LHCN-M2 (cell line): ENCODE results near the gene CCNF. TPM values are rescaled to one million over a fixed set of nuclear protein-coding genes. Genes with fewer than 3 reads are reported as not detected.

Experiments
- DNase-seq: peaks from one replicate; pipeline ENCODE4 v3.0.0-alpha.2; 2012; ENCODE audit warnings: low read depth
- total RNA-seq: library from RNA; depleted of rRNA; stranded (reverse); fragments of >200 nt; gene quantifications from 2 replicates; pipeline ENCODE4 v1.2.3, GENCODE V29; 2014

The CCNF gene
- total RNA-seq, 1 experiment from 2014 or later: 34.6 TPM

GRCh38 chr16:2456551-2457153 is 27.4 kb downstream of the CCNF start:
- no peak for DNase-seq

DNA sequence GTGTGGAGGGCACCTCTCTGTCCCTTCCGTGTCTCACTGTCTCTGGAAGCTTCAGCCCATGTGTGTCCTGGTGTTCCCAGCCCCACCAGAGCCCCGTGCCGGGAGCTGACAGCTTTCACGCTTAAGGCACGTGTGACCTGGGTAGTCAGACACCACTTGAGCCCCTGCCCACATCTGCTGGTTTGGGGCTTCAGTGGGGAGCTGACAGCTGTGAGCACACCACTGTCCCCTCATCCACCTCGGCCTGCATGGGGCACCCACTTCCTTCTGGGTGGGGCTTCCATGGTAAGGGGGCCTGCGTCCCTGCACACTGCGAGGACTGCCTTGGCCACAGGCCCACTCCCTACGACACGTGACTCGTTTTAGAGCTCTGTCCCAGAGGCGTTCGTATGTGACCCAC is 28.0 kb downstream of the CCNF start:
- no peak for DNase-seq

GRCh38 chr16:2457946-2458345 is 28.7 kb downstream of the CCNF start:
- DNase-seq: no peak

- DNase-seq: no peak
Observed at GRCh38 chr16:2458887-2459646, 29.8 kb downstream of the CCNF start.

- peak; percentile 90 for DNase-seq
Observed at GRCh38 chr16:2459647-2460390, 30.6 kb downstream of the CCNF start, which contains the start of gene TEDC2. TEDC2 (plus strand) TSS chr16:2460109; CDS start chr16:2460145, 36 bp downstream.

- DNase-seq: no peak
Observed at GRCh38 chr16:2460391-2460713, 31.1 kb downstream of the CCNF start.

DNA sequence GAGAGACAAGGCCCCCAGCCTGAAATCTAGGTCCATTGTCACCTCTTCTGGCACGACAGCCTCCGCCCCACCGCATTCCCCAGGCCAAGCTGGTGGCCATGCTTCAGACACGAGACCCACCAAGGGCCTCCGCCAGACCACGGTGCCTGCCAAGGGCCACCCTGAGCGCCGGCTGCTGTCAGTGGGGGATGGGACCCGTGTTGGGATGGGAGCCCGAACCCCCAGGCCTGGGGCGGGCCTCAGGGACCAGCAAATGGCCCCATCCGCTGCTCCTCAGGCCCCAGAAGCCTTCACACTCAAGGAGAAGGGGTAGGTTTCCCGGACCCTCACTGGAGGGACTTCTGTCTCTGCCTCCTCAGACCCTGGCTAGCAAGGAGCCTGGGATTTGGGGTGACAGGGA is 31.7 kb downstream of the CCNF start:
- no peak for DNase-seq

GRCh38 chr16:2462031-2462866 is 33.0 kb downstream of the CCNF start:
- no peak for DNase-seq

- DNase-seq: no peak
Observed at GRCh38 chr16:2464333-2464732, 35.1 kb downstream of the CCNF start.

DNA sequence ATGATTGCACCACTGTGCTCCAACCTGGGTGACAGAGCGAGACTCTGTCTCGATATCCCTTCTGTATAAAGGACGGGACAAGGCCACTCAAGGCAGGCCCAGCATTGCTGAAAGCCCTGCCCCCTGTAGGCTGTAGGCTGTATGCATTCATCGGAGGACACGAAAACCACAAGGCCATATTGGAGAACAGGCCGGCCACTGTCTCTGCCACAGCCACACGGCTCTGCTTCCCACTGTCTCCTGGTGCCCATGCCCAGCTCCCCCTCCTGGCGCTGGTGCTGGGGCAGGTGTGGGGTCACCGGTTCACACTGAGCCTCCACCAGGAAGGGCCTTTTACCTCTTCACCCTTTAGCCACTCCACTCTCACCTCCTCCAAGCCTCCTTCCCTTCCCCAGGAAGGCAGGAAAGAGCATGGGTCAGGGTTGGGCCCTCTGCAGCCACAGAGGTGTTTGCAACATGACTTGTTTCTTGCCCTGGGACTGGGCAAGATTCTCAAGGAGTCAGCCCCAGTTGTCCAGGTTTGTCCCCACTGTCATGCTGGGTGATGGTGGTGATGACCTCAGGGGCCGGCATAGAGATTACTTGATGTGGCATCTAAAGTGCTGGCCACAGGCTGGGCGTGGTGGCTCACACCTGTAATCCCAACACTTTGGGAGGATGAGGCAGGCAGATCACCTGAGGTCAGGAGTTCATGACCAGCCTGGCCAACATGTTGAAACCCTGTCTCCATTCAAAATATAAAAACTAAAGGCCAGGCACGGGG is 36.6 kb downstream of the CCNF start:
- no peak for DNase-seq

- no peak for DNase-seq
Observed at GRCh38 chr16:2466667-2467527, 37.6 kb downstream of the CCNF start.

DNA sequence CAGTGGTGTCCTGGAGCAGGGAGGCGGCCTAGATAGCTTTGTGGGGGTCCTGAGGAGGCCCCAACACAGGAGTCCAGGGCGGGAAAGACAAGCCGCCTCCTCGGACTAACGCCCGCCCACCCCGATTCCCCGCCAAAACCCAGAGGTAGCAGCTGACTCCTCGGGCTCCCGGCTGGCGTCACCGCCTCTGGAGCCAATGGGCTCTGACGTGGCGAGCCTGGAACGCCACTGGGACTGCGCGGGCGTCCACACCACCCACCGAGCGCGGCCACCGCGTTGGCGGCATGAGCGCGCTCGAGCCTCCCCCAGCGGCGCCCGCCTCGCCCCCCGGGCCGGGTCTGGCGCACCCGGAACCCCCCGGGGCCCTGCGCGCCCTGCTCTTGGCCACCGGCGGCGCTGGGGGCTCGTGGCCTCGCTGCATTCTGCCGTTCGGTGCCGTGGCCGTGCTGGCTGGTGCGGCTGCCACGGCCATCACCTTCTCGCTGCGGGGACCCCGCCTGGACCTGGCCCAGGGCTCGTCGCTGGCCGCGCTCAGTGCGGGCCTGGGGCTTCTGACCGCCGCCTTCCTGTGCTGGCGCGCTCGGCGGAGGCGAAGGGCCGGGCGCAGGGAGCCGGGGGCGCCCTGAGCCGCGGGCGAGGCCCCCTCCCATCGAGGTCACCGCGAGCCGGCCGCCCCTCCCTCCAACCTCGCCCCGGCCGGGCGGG is 38.4 kb downstream of the CCNF start:
- DNase-seq: peak; percentile 75

- no peak for DNase-seq
Observed at GRCh38 chr16:2468233-2468724, 39.0 kb downstream of the CCNF start.

- peak; percentile 41 for DNase-seq
Observed at GRCh38 chr16:2468725-2469398, 39.6 kb downstream of the CCNF start.

- no peak for DNase-seq
Observed at GRCh38 chr16:2469399-2470233, 40.4 kb downstream of the CCNF start.

- no peak for DNase-seq
Observed at GRCh38 chr16:2470234-2470601, 41.0 kb downstream of the CCNF start.

DNA sequence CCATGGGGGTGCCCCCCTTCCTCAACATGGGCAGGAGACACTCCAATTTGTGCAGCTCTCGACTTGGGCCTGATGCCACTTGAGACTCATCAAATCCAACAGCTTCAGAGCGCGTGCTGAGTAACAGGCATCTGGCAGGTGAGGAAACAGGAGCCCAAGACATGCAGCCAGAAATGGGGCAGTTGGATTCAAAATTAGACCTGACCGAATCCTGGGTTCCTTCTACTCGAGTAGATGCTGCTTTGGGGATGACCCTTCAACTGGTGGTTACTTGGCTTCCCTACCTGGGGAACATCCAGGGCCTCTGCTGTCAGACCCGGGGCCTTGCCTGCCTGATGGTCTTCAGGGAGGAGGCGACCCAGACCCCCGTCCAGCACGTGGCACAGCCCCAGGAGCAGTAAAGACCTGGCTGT is 41.4 kb downstream of the CCNF start:
- DNase-seq: peak; percentile 37
